ENCODE measurements around the gene KCNS3.

DNA sequence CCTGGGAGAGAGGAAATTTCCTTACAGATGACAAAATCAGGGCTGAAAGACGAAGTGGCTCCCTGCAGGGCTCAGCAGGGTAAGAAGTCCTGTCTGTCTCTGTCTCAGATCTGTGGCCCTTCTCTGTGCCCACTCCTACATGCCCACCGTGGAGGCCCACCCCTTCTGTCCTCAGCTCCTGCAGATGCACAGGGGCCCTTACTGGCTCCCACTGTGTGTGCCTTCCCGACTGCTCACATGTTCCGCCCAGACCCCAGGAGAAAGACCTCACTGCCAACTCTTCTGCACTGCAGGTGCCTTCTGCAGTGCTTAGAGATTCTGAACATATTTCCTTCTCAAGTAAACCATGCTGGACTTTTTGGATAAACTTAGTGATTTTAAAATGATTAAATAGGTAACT, 1.9 kb upstream of the KCNS3 start:
- TF ChIP-seq TAF1 (IDR thresholded peaks at IDR 0.05; ENCODE audit: low read depth) (no peak), TEAD4 (IDR thresholded peaks at IDR 0.05) (no peak), YY1 (IDR thresholded peaks at IDR 0.05; ENCODE audit: low read depth) (no peak), EP300 (IDR thresholded peaks at IDR 0.05; ENCODE audit: borderline replicate concordance) (no peak), CREB1 (IDR thresholded peaks at IDR 0.05; ENCODE audit: low read depth) (no peak), TCF12 (IDR thresholded peaks at IDR 0.05; ENCODE audit: low read depth) (no peak), EGR1 (IDR thresholded peaks at IDR 0.05) (no peak), RAD21 (IDR thresholded peaks at IDR 0.05; ENCODE audit: low read depth) (no peak), CEBPB (IDR thresholded peaks at IDR 0.05) (no peak), NFIC (IDR thresholded peaks at IDR 0.05) (no peak)
- TF ChIP-seq, protein P1, sequence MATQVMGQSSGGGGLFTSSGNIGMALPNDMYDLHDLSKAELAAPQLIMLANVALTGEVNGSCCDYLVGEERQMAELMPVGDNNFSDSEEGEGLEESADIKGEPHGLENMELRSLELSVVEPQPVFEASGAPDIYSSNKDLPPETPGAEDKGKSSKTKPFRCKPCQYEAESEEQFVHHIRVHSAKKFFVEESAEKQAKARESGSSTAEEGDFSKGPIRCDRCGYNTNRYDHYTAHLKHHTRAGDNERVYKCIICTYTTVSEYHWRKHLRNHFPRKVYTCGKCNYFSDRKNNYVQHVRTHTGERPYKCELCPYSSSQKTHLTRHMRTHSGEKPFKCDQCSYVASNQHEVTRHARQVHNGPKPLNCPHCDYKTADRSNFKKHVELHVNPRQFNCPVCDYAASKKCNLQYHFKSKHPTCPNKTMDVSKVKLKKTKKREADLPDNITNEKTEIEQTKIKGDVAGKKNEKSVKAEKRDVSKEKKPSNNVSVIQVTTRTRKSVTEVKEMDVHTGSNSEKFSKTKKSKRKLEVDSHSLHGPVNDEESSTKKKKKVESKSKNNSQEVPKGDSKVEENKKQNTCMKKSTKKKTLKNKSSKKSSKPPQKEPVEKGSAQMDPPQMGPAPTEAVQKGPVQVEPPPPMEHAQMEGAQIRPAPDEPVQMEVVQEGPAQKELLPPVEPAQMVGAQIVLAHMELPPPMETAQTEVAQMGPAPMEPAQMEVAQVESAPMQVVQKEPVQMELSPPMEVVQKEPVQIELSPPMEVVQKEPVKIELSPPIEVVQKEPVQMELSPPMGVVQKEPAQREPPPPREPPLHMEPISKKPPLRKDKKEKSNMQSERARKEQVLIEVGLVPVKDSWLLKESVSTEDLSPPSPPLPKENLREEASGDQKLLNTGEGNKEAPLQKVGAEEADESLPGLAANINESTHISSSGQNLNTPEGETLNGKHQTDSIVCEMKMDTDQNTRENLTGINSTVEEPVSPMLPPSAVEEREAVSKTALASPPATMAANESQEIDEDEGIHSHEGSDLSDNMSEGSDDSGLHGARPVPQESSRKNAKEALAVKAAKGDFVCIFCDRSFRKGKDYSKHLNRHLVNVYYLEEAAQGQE (IDR thresholded peaks at IDR 0.05; ENCODE audit: low read depth): no peak
- TF ChIP-seq, protein P2, sequence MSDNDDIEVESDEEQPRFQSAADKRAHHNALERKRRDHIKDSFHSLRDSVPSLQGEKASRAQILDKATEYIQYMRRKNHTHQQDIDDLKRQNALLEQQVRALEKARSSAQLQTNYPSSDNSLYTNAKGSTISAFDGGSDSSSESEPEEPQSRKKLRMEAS (IDR thresholded peaks at IDR 0.05): no peak
- TF ChIP-seq, protein P3, sequence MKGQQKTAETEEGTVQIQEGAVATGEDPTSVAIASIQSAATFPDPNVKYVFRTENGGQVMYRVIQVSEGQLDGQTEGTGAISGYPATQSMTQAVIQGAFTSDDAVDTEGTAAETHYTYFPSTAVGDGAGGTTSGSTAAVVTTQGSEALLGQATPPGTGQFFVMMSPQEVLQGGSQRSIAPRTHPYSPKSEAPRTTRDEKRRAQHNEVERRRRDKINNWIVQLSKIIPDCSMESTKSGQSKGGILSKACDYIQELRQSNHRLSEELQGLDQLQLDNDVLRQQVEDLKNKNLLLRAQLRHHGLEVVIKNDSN (IDR thresholded peaks at IDR 0.05): no peak
